HEK293T (cell line): ENCODE data around the gene FBXL13.
"Not testable (repeated sequence)": the region's sequence is repeated elsewhere in the genome, so short reads cannot be mapped to it uniquely, and the experiment has no call there.

Experiments
- FOXA1 ChIP-seq: fragments of 450-650 bp; IDR thresholded peaks from 2 replicates; pipeline ENCODE4 v1.6.1; 2016; ENCODE audit warnings: mild to moderate bottlenecking
- FOXM1 ChIP-seq: fragments of 450-650 bp; IDR thresholded peaks from 2 replicates; pipeline ENCODE4 v1.6.1; 2017; ENCODE audit warnings: mild to moderate bottlenecking, borderline replicate concordance
- SP1 ChIP-seq: fragments of 450-650 bp; IDR thresholded peaks from 2 replicates; pipeline ENCODE4 v1.6.1; 2017
- SUZ12 ChIP-seq: fragments of 450-650 bp; IDR thresholded peaks from 2 replicates; pipeline ENCODE4 v1.6.1; 2016; ENCODE audit warnings: mild to moderate bottlenecking
- TARDBP ChIP-seq: fragments of 450-650 bp; IDR thresholded peaks from 2 replicates; pipeline ENCODE4 v1.6.1; 2016

DNA sequence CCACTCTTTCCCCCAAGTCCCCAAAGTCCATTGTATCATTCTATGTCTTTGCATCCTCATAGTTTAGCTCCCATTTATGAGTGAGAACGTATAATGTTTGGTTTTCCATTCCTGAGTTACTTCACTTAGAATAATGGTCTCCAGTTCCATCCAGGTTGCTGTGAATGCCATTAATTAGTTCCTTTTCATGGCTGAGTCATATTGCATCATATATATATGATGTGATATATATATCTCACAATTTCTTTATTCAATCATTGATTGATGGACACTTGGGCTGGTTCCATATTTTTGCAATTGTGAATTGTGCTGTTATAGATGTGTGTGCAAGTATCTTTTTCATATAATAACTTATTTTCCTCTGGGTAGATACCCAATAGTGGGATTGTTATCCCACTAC, 18.6 kb downstream of the FBXL13 start:
- not testable (repeated sequence) for TF ChIP-seq TARDBP, SUZ12, FOXM1, SP1, FOXA1
